HepG2 (cell line): Measurements from ENCODE around the gene MX2. TPM values are rescaled to one million over a fixed set of nuclear protein-coding genes. Genes with fewer than 3 reads are reported as not detected.
A peak's percentile ranks its signal among the peaks of the same experiment; 100 is the strongest.

Source experiments
- CCDC6 ChIP-seq: sonication (generic); formaldehyde crosslinking; IDR thresholded peaks from 2 replicates; pipeline ENCODE4 v1.8.1; 2022; ENCODE audit warnings: mild to moderate bottlenecking, missing genetic modification reagents, moderate library complexity
- FOSL2 ChIP-seq: sonication (generic); formaldehyde crosslinking; IDR thresholded peaks from 2 replicates; pipeline ENCODE4 v1.4.0; 2020; ENCODE audit warnings: missing genetic modification reagents
- FOXO4 ChIP-seq: sonication (generic); formaldehyde crosslinking; conservative IDR thresholded peaks from 2 replicates; pipeline ENCODE4 v1.8.1; 2023; ENCODE audit warnings: missing genetic modification reagents
- HDAC2 ChIP-seq: sonication (generic); formaldehyde crosslinking; IDR thresholded peaks from 2 replicates; pipeline ENCODE4 v1.4.0; 2020; ENCODE audit warnings: missing genetic modification reagents
- ISX ChIP-seq: sonication (generic); formaldehyde crosslinking; conservative IDR thresholded peaks from 2 replicates; pipeline ENCODE4 v1.5.0; 2020; ENCODE audit warnings: missing genetic modification reagents
- MIXL1 ChIP-seq: IDR thresholded peaks from 2 replicates; pipeline ENCODE4 v1.6.1; 2016
- NCOR1 ChIP-seq: fragments of 200-600 bp; sonication (generic); IDR thresholded peaks from 2 replicates; pipeline ENCODE4 v1.7.0; 2017; ENCODE audit warnings: antibody characterized with exemption, low read length, borderline replicate concordance
- PRMT3 ChIP-seq: sonication (generic); formaldehyde crosslinking; IDR thresholded peaks from 2 replicates; pipeline ENCODE4 v1.8.1; 2022; ENCODE audit warnings: low read depth, mild to moderate bottlenecking, moderate library complexity, missing genetic modification reagents, borderline replicate concordance
- RXRA ChIP-seq: sonication (generic); formaldehyde crosslinking; IDR thresholded peaks from 2 replicates; pipeline ENCODE4 v1.5.1; 2020; ENCODE audit warnings: missing genetic modification reagents
- SKI ChIP-seq: fragments of 450-650 bp; IDR thresholded peaks from one replicate; pipeline ENCODE4 v1.6.1; 2018; ENCODE audit warnings: mild to moderate bottlenecking; ENCODE audit not compliant: partially characterized antibody
- SNAPC4 ChIP-seq: sonication (generic); formaldehyde crosslinking; IDR thresholded peaks from 2 replicates; pipeline ENCODE4 v1.4.0; 2020; ENCODE audit warnings: mild to moderate bottlenecking, missing genetic modification reagents
- TARDBP ChIP-seq: sonication (generic); formaldehyde crosslinking; IDR thresholded peaks from 2 replicates; pipeline ENCODE4 v1.8.0; 2022; ENCODE audit warnings: mild to moderate bottlenecking, missing genetic modification reagents
- TSC22D2 ChIP-seq: sonication (generic); formaldehyde crosslinking; IDR thresholded peaks from 2 replicates; pipeline ENCODE4 v1.5.1; 2020; ENCODE audit warnings: missing genetic modification reagents, mild to moderate bottlenecking, borderline replicate concordance
- ZFP36L1 ChIP-seq: sonication (generic); formaldehyde crosslinking; IDR thresholded peaks from 2 replicates; pipeline ENCODE4 v1.8.0; 2022; ENCODE audit warnings: mild to moderate bottlenecking, missing genetic modification reagents, moderate library complexity
- ZFYVE20 ChIP-seq: sonication (generic); formaldehyde crosslinking; IDR thresholded peaks from 2 replicates; pipeline ENCODE4 v1.8.0; 2023; ENCODE audit warnings: low read depth, mild to moderate bottlenecking, moderate library complexity, missing genetic modification reagents, borderline replicate concordance
- ZMYM2 ChIP-seq: sonication (generic); formaldehyde crosslinking; IDR thresholded peaks from 2 replicates; pipeline ENCODE4 v1.8.0; 2022; ENCODE audit warnings: mild to moderate bottlenecking, missing genetic modification reagents
- ZNF619 ChIP-seq: sonication (generic); formaldehyde crosslinking; IDR thresholded peaks from 2 replicates; pipeline ENCODE4 v1.4.0; 2020; ENCODE audit warnings: mild to moderate bottlenecking, missing genetic modification reagents
- ZNF670 ChIP-seq: sonication (generic); formaldehyde crosslinking; IDR thresholded peaks from 2 replicates; pipeline ENCODE4 v1.8.0; 2022; ENCODE audit warnings: mild to moderate bottlenecking, missing genetic modification reagents, borderline replicate concordance
- ZNF775 ChIP-seq: sonication (generic); formaldehyde crosslinking; IDR thresholded peaks from 2 replicates; pipeline ENCODE4 v1.4.0; 2020; ENCODE audit warnings: missing genetic modification reagents, mild to moderate bottlenecking, moderate library complexity, borderline replicate concordance
- ZNF784 ChIP-seq: sonication (generic); formaldehyde crosslinking; IDR thresholded peaks from 2 replicates; pipeline ENCODE4 v1.5.1; 2020; ENCODE audit warnings: missing genetic modification reagents, mild to moderate bottlenecking, borderline replicate concordance
- ZNF792 ChIP-seq: IDR thresholded peaks from 2 replicates; pipeline ENCODE4 v1.6.1; 2016
- ZSCAN21 ChIP-seq: sonication (generic); formaldehyde crosslinking; IDR thresholded peaks from 2 replicates; pipeline ENCODE4 v1.8.0; 2022; ENCODE audit warnings: mild to moderate bottlenecking, missing genetic modification reagents, moderate library complexity, borderline replicate concordance
- ZSCAN30 ChIP-seq: sonication (generic); formaldehyde crosslinking; IDR thresholded peaks from 2 replicates; pipeline ENCODE4 v1.5.0; 2020; ENCODE audit warnings: mild to moderate bottlenecking, missing genetic modification reagents
- polyA plus RNA-seq, 8 experiments: library from polyadenylated mRNA; depleted of rRNA in 3 of 8; stranded (reverse) in 7 of 8; unstranded in 1 of 8; fragments of >200 nt; fragmentation: Illumina TruSeq in 4 of 8; extraction: Trizol in 4 of 8; gene quantifications; 2 replicates each; pipeline versions ENCODE4 v1.2.1 to v1.2.3, GENCODE V29; 2011 to 2016; ENCODE audit warnings: low read depth in 4 of 8, missing spikeins in 1 of 8, mixed read lengths in 1 of 8; ENCODE audit not compliant: insufficient read depth in 1 of 8
- total RNA-seq, 5 experiments: library from RNA; depleted of rRNA; stranded (reverse); fragments of >200 nt; fragmentation: Illumina TruSeq; extraction: Trizol; gene quantifications; 2 replicates each; pipeline ENCODE4 v1.2.3, GENCODE V29; 2016; ENCODE audit warnings: low read depth in 1 of 5

MX2 gene
- total and polyA plus RNA-seq, 2 of the 13 experiments (the other 11 are each of a cell fraction or from before 2014, with no cell fraction given): 24.0 to 35.7 TPM

- TF ChIP-seq FOXO4 (CRISPR knock-in tag) (no peak), TARDBP (CRISPR knock-in tag) (peak; percentile 91), NCOR1 (peak; percentile 81; the same call in 1 of the 2 replicates), ISX (CRISPR knock-in tag) (no peak), ZNF775 (CRISPR knock-in tag) (no peak), PRMT3 (no peak; the same call in 1 of the 2 replicates), ZSCAN21 (CRISPR knock-in tag) (peak; percentile 23; the same call in 1 of the 2 replicates), SKI (peak; percentile 76), RXRA (CRISPR knock-in tag) (peak; percentile 86), CCDC6 (peak; percentile 66; the same call in 1 of the 2 replicates), ZFYVE20 (0 out of 2 replicates have a peak, but pooled peaks have one; percentile 62), ZNF784 (CRISPR knock-in tag) (no peak), ZNF670 (no peak; the same call in 1 of the 2 replicates), ZMYM2 (no peak; the same call in 1 of the 2 replicates), FOSL2 (CRISPR knock-in tag) (peak; percentile 71), TSC22D2 (CRISPR knock-in tag) (0 out of 2 replicates have a peak, but pooled peaks have one; percentile 9), ZSCAN30 (CRISPR knock-in tag) (0 out of 2 replicates have a peak, but pooled peaks have one; percentile 36), ZFP36L1 (no peak), ZNF792 (CRISPR knock-in tag) (peak; percentile 34; the same call in 1 of the 2 replicates), MIXL1 (peak; percentile 58; the same call in 1 of the 2 replicates), HDAC2 (CRISPR knock-in tag) (peak; percentile 87), ZNF619 (CRISPR knock-in tag) (no peak), SNAPC4 (CRISPR knock-in tag) (peak; percentile 66; the same call in 1 of the 2 replicates)
These were observed 39.1 kb upstream of the MX2 start (continued) for GRCh38 chr21:41322496-41323382.
